NCI-H187 (cell line): ENCODE measurements around the gene SOD3.
A peak's percentile ranks its signal among the peaks of the same experiment; 100 is the strongest.

ENCODE experiments used
- DNase-seq, 2 experiments: peaks; one replicate each; lab custom pipeline; 2025; lab: John Stamatoyannopoulos, UW

Gene SOD3

DNA sequence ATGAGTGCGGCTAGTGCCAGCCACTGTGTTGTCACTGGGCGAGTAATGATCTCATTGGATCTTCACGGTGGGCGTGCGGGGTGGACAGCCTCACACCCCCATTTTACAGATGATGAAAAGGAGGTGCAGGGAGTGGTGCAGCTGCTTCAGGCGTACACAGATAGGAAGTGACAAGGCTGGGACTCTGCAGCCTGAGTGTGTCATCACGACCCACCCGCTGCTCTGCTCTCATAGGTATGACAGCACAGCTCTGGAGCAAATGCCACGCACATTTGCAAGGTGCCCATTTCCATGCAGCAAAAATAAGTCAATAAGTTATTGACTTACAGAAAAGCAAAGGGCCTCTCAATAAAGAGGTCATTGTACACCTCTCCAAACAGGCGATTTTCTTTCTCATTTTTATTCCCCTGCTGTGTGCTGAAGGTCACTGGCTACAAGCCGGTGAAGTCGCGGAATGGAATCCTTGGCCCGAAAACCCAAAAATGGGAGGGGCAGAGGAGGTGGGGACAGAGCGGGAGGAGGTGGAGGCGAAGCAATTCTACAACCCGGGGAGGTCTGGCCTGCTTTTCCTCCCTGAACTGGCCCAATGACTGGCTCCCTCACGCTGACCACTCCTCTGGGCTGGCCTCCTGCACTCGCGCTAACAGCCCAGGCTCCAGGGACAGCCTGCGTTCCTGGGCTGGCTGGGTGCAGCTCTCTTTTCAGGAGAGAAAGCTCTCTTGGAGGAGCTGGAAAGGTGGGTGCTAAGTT is at the start of gene SOD3:
Gene SOD3 (plus strand): TSS at position 658 of the 750 bp plus-strand sequence. CDS start 3,949 bp downstream, outside the sequence.
- DNase-seq = no peak

DNA sequence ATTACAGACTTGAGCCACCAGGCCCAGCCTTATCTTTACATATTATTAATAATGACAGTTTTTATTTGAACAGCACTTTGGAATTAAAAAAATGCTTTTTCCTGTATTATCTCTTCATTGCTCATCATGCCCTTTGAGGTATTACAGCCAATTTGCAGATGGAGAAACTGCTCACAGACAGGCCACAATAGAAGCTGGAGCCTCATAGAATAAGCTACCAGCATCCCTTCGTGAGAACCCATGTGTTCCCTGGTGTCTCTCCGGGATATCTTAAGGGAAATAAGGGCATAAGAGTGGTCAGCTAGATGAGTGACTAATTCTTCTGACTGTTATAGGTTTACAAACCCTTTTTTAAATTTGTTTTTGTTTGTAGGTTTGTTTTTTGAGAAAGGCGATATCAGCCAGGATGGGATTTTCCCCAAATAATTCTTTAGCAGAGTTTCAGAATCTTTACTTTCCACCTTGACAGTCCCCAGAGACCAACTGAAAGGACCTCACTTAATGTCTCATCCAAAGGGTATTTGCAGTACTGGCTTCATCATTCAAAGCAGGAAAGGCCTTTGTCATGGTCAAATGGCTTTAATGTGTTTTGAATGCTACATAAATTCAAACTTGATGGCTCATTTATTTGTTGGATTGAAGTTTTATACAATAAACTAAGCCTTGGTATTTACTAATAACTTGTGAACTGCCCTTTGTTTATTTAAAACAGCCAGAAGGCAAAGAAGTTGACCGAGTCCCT is 48.0 kb upstream of the SOD3 start:
- DNase-seq = no peak

GRCh38 chr4:24748023-24748422 is 47.4 kb upstream of the SOD3 start:
- DNase-seq = no peak

GRCh38 chr4:24748758-24749350 is 46.5 kb upstream of the SOD3 start:
- DNase-seq = no peak

DNA sequence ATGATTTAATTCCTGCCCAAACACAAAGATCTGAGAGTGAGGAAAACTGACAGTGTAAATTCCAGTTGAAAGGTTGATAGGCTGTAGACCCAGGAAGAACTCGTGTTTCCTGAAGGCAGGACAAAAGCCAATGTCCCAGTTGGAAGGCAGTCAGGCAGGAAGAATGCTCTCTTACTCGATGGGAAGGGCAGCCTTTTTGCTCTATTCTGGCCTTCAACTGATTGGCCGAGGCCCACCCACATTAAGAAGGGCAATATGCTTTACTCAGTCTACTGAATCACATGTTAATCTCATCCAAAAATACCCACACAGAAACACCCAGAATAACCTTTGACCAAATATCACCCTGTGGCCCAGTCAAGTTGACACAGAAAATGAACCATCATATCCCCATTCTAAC is 45.3 kb upstream of the SOD3 start:
- DNase-seq = no peak

DNA sequence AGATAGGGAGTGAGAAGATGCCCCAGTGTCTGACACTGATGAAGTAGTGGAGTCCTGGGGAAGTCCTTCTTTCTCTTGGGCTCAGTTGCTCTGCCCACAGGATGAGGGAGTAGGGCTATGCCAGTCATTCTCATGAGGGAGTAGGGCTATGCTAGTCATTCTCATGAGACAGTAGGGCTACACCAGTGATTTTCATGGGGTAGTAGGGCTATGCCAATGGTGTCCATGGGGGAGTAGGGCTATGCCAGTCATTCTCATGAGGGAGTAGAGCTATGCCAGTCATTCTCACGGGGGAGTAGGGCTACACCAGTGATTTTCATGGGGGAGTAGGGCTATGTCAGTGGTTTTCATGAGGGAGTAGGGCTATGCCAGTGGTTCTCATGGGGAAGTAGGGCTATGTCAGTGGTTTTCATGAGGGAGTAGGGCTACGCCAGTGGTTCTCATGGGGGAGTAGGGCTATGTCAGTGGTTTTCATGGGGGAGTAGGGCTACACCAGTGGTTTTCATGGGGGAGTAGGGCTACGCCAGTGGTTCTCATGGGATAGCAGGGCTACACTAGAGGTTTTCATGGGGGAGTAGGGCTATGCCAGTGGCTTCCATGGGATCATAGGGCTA is 43.3 kb upstream of the SOD3 start:
- no peak for DNase-seq

DNA sequence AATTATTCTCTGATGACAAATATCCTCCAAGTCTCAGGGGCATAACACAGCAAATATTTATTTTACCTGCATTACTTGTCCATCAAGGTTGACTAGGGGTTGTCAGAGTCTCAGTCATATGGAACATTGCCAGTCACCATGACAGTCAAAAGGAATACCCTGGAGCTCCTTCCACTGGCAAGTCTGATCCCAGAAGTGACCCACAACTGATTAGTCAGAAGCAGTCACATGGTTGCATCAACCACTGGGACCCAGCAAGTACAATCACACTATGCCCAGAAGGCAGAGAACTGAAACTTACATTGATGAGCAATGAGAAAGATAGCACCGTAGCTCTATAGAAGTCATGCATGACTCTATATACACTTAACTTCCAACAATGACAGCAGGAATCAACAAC is 41.9 kb upstream of the SOD3 start:
- DNase-seq = peak in 1 of 2 experiments; percentile 17

GRCh38 chr4:24754571-24754970 is 40.8 kb upstream of the SOD3 start:
- DNase-seq = no peak

- DNase-seq = peak; percentile 17 to 21
Measured at GRCh38 chr4:24763631-24764297, 31.6 kb upstream of the SOD3 start.

- no peak for DNase-seq
Measured at GRCh38 chr4:24764345-24764744, 31.0 kb upstream of the SOD3 start.

DNA sequence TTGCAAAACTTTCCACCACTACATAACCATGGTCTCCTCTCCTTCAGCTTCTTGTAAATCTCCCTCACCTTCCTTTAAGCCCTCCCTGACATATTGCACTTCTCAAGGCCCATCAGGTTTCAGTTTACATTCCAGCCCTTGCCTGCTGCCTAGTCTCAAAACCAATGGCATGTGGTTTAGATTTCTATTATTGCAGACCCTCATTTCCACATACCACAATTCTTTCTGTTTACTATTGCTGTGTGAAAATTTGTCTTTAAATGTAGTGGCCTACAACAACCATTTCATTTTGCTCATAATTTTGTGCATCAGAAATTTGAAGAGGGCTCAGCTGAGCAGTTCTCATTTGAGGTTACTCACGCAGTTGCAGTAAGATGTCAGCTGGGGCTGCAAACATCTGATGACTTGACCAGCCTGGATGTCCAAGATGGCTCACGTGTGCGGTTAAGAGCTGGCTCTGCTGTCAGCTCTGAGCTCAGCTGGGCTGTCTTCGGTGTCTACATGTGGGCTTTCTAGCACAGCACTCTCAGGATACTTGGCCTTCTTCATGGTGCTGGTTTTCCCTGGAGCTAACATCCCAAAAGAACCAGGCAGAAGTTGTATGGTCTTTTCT is 29.9 kb upstream of the SOD3 start:
- DNase-seq = no peak

DNA sequence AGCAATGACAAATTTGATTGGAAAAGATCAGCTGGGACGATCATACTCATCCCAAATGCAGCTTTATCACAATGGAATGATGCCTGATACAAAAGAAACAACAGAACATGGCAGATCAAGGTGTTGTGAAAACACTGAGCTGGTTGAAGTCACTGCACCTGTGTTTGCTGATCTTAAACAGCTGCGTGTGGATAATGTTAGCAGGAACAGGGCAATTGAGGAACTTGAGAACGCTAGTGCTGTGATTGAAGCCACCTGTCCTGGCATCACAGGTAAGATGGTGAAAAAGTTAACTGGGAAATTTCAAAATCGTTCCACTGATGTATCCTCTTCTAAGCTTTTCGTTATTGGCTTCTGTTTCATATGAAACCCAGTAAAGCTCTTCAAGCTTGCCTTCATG is 27.4 kb upstream of the SOD3 start:
- DNase-seq = no peak

DNA sequence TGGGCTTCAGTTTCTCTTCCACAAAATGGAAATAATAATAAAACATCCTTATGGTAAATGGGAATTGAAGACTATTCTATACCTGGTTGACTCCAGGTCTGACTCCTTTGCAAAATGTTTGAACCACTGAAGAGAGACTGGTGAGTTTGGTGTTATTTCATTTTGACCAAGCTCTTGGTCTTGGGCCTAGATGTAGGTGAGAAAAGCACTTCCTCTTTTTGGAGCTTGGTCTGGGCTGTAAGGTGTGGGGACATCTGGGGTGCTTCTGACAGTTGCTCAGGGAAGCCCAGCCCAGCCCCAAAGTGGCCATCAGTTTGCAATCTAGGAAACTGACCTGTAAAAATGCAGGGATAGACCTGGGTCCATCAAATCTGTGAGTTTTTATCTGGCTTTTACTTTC is 26.8 kb upstream of the SOD3 start:
- DNase-seq = no peak

GRCh38 chr4:24769571-24769970 is 25.8 kb upstream of the SOD3 start:
- no peak for DNase-seq

DNA sequence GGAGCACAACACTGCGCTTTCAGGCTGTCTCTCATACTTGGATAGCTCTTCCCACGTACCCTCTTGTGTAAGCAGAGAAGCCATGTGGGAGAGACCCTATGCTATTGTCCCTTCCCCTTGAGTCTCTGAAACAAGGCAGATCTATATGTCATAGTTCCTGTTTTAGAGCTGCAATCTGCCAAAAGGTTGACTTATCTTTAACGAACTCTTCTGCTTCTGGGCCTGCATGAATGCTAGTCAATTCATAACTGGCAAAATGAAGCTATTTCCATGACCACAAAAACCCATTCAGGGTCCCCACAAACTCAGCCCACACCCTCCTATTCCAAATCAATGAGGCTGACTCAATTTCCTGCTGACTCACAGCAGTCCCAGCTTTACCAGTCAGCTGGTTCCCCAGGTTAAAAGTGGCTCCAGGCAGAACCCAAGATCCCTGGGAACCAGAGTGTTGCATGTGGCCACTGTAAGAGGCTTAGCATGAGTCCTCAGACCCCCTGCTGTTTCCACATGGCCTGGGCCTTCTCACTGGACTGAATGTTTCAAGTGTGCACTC is 25.3 kb upstream of the SOD3 start:
- no peak for DNase-seq

GRCh38 chr4:24770667-24771066 is 24.7 kb upstream of the SOD3 start:
- DNase-seq = no peak

DNA sequence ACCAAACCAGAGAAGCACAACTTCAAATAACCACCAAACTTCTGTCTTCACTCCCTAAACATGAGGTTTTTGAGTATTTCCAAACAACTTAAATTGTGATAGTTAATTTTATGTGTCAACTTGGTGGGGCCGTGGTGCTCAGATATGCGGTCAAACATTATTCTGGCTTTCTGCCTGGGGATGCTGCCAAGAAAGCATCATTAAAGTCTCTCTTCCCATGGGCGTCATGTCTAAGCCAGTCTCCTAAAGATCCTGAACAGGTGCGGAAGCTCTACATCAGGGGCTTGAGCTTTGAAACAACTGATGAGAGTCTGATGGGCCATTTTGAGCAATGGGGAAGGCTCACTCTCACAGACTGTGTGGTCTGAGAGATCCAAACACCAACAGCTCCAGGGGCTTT is 24.1 kb upstream of the SOD3 start:
- no peak for DNase-seq

DNA sequence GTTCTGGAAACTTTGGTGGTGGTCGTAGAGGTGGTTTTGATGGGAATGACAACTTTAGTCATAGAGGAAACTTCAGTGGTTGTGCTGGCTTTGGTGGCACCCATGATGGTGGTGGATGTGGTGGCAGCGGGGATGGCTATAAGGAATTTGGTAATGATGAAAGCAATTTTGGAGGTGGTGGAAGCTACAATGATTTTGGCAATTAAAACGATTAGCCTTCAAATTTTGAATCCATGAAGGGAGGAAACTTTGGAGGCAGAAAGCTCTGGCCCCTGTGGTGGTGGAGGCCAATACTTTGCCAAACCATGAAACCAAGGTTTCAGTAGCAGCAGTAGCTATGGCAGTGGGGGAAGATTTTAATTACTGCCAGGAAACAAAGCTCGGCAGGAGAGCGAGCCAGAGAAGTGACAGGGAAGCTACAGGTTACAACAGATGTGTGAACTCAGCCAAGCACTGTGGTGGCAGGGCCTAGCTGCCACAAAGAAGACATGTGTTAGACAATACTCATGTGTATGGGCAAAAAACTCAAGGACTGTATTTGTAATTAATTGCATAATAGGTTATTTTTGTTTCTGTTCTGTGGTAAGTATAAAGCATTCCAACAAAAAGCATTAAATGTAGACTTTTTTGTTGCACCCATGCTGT is 23.2 kb upstream of the SOD3 start:
- DNase-seq = no peak

GRCh38 chr4:24772952-24773351 is 22.4 kb upstream of the SOD3 start:
- no peak for DNase-seq

DNA sequence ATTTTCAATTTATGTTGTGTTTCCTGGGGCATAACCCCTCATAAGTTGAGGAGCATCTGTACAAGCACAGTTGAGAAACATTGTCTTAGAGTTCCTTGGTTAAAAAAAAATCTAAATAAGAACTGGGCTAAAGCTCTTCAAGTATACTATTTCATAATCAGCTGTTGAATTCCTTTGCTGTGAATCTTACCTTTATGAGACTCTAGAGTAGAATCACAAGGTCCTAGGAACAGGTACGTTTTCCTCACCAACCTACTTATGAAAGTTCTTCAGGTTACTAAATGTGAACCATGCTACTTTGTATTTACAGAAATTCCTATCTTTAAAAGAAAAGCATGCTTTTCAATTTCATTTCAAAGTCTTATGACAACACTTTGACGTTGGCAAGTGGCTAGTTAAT is 20.9 kb upstream of the SOD3 start:
- no peak for DNase-seq

DNA sequence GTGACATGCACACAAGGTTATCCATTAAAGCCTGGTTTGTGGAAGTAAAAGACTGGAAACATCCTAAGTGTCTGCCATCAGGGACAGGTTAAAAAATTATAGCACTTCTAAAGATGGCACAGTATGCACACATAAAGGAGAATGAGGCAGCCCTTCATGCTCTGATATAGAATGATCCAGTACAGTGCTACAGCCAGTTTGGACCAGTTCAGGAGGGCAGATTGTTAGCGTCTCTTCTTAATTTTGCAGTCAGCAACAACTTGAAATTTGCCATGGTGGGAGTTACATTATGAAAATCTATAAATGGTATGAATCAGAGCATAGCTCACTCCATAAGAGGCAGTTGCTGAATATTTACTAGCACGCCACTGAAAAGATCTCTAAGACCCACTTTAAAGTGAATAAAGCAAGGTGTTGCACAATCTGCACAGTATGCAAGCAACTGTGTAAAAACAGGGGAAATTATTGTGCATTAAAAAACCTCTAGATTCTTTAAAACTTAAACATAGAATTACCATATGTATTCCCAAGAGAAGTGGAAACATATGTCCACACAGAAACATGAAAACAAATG is 20.3 kb upstream of the SOD3 start:
- no peak for DNase-seq
